Measurements from ENCODE around the gene IP6K2. TPM values are rescaled to one million over a fixed set of nuclear protein-coding genes. Genes with fewer than 3 reads are reported as not detected.

The IP6K2 gene
- polyA plus RNA-seq, 2 of the 4 experiments (the other 2 are of a cell fraction) = 61.9 to 78.4 TPM

- CTCF ChIA-PET = interaction anchor here (1.1 to 2.3 kb wide), 2 partner anchors 18 to 57 kb away, joined by 5 to 13 read pairs; no protein-coding TSS in a partner anchor
- no peak for FAIRE-seq
- no peak overlapping the region; a peak in 1 of 6 replicates for H3K27ac ChIP-seq
- no peaks in the 10 kb centered on the region for H3K9me3 ChIP-seq
- no peak overlapping the region for H3K4me3 ChIP-seq
- 95% methylated on average over 5 of the region's 9 CpGs for WGBS (ENCODE audit: missing lambda C conversion rate)
- POLR2A ChIA-PET = no interaction called here
- no peak for ATAC-seq
- no peak for DNase-seq (ENCODE audit: low read depth in 1 of 2, low spot score in 1 of 2)
- no peak for TF ChIP-seq CEBPB (IDR thresholded peaks at IDR 0.05)
- TF ChIP-seq USF2 (IDR thresholded peaks at IDR 0.05) = no peak
- no peak for TF ChIP-seq MAZ (IDR thresholded peaks at IDR 0.05; ENCODE audit: borderline replicate concordance, low read depth, low read length)
- no peak for TF ChIP-seq RFX5 (IDR thresholded peaks at IDR 0.05)
- no peak for TF ChIP-seq CTCF (IDR thresholded peaks at IDR 0.05)
- no peak for TF ChIP-seq NPAS2 (CRISPR knock-in tag; IDR thresholded peaks at IDR 0.05; ENCODE audit: borderline replicate concordance)
- no peak for TF ChIP-seq RARB (CRISPR knock-in tag; IDR thresholded peaks at IDR 0.05)
- no peak for TF ChIP-seq FOSL2 (IDR thresholded peaks at IDR 0.05)
- TF ChIP-seq FOSL2 (CRISPR knock-in tag; IDR thresholded peaks at IDR 0.05) = no peak
- no peak for TF ChIP-seq TP53 (CRISPR knock-in tag; IDR thresholded peaks at IDR 0.05)
- no peak for TF ChIP-seq EHF (CRISPR knock-in tag; IDR thresholded peaks at IDR 0.05)
- no peak for TF ChIP-seq HOXB5 (CRISPR knock-in tag; IDR thresholded peaks at IDR 0.05)
- peaks cover 30% of the 10 kb centered on the region for H3K4me1 ChIP-seq
- H3K4me2 ChIP-seq = no peak overlapping the region
Measured at GRCh38 chr3:48682786-48683185, 34.2 kb downstream of the IP6K2 start.

- no peaks in the 10 kb centered on the region for H3K9me3 ChIP-seq
- DNase-seq (ENCODE audit: low read depth in 1 of 2, low spot score in 1 of 2) = no peak
- FAIRE-seq = no peak
- ChIA-PET CTCF (no interaction called here), POLR2A (no interaction called here)
- TF ChIP-seq ZNF302 (CRISPR knock-in tag; IDR thresholded peaks at IDR 0.05) (no peak), USF2 (IDR thresholded peaks at IDR 0.05) (no peak), ESRRA (IDR thresholded peaks at IDR 0.05; ENCODE audit: borderline replicate concordance, low read length) (no peak), ZSCAN20 (CRISPR knock-in tag; IDR thresholded peaks at IDR 0.05) (no peak), RARB (CRISPR knock-in tag; IDR thresholded peaks at IDR 0.05) (no peak), NPAS2 (CRISPR knock-in tag; IDR thresholded peaks at IDR 0.05; ENCODE audit: borderline replicate concordance) (no peak), RNF2 (IDR thresholded peaks at IDR 0.05; ENCODE audit: borderline replicate concordance, low read depth) (no peak), TP53 (CRISPR knock-in tag; IDR thresholded peaks at IDR 0.05) (no peak), FOXS1 (CRISPR knock-in tag; IDR thresholded peaks at IDR 0.05) (no peak), CEBPB (IDR thresholded peaks at IDR 0.05) (no peak), EHMT2 (IDR thresholded peaks at IDR 0.05; ENCODE audit: low read depth) (no peak), MAFK (IDR thresholded peaks at IDR 0.05; ENCODE audit: partially characterized antibody) (no peak), PHF8 (IDR thresholded peaks at IDR 0.05; ENCODE audit: borderline replicate concordance, low read depth) (no peak), TFCP2L1 (CRISPR knock-in tag; IDR thresholded peaks at IDR 0.05) (no peak), RFX5 (IDR thresholded peaks at IDR 0.05) (no peak), SMC3 (IDR thresholded peaks at IDR 0.05) (no peak), FOSB (CRISPR knock-in tag; IDR thresholded peaks at IDR 0.05) (no peak), HEYL (CRISPR knock-in tag; IDR thresholded peaks at IDR 0.05) (no peak), POLR2AphosphoS2 (conservative IDR thresholded peaks at IDR 0.05; ENCODE audit: low read length) (no peak)
- no peak for ATAC-seq
- H3K4me2 ChIP-seq = no peak overlapping the region
- 94% methylated on average over 12 of the region's 17 CpGs for WGBS (ENCODE audit: missing lambda C conversion rate)
- peaks cover 30% of the 10 kb centered on the region for H3K4me1 ChIP-seq
- no peak overlapping the region for H3K27ac ChIP-seq
- H3K4me3 ChIP-seq = no peak overlapping the region
Measured at GRCh38 chr3:48681974-48682610, 34.9 kb downstream of the IP6K2 start.
